Fibroblast of villous mesenchyme (primary cell): ENCODE data around the gene DLGAP1. TPM values are rescaled to one million over a fixed set of nuclear protein-coding genes. Genes with fewer than 3 reads are reported as not detected.

Experiments
- DNase-seq: peaks from one replicate; pipeline ENCODE4 v3.0.0-alpha.2; 2010; ENCODE audit warnings: low read depth
- H3K4me3 ChIP-seq: 2 replicates; pipeline ENCODE4 v1.5.1; 2011; ENCODE audit warnings: low read depth, mild to moderate bottlenecking, low read length
- total RNA-seq: library from RNA; depleted of rRNA; stranded (reverse); fragments of >200 nt; gene quantifications from 2 replicates; pipeline ENCODE4 v1.2.3, GENCODE V29; 2012
- TF ChIP-seq, protein P1 (sequence below): IDR thresholded peaks from 2 replicates; pipeline ENCODE4 v1.5.1; 2012; ENCODE audit warnings: low read depth, mild to moderate bottlenecking, low read length; ENCODE audit not compliant: insufficient read depth

The DLGAP1 gene
- total RNA-seq, 1 donor: 0.86 TPM

DNA sequence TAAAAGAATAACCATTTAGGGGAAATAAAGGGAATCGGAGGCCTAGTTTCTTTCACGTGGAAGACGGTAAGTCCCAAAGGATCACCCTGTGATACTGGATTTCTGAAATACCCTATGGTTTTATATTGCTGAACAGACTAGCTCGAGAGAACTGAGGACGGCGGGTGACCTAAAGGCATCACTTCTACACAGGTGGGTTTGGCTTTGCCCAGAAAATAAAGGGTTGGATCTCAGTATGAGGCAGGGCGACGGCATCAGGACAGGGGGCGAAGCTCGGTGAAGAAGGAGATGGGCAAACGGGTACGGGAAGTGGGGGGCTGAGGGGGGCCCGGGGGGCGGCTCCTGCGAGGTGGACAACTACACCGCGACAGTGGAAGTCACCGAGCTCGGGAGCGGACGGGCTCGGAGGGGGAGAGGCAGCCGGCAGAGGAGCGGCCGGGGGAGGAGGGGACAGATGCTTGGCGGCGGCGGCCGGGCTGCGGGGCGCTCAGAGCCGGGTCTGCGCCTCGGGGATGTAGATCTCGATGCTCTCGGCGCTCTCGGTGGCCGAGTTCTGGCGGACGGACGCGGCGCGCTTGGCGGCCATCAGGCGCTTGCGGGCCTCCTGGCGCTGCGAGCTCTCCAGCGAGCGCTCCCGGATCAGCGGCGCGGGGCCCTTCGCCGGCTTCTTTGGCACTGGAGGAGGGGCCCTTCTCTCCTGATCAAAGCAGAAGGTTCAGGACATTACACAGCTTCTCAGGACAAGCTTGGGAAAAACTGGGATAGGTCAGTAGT lies 956.2 kb downstream of the DLGAP1 start:
- peak; percentile 51 for DNase-seq
- TF ChIP-seq, protein P1, sequence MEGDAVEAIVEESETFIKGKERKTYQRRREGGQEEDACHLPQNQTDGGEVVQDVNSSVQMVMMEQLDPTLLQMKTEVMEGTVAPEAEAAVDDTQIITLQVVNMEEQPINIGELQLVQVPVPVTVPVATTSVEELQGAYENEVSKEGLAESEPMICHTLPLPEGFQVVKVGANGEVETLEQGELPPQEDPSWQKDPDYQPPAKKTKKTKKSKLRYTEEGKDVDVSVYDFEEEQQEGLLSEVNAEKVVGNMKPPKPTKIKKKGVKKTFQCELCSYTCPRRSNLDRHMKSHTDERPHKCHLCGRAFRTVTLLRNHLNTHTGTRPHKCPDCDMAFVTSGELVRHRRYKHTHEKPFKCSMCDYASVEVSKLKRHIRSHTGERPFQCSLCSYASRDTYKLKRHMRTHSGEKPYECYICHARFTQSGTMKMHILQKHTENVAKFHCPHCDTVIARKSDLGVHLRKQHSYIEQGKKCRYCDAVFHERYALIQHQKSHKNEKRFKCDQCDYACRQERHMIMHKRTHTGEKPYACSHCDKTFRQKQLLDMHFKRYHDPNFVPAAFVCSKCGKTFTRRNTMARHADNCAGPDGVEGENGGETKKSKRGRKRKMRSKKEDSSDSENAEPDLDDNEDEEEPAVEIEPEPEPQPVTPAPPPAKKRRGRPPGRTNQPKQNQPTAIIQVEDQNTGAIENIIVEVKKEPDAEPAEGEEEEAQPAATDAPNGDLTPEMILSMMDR: no peak
- H3K4me3 ChIP-seq: peak overlapping the region; percentile 49

DNA sequence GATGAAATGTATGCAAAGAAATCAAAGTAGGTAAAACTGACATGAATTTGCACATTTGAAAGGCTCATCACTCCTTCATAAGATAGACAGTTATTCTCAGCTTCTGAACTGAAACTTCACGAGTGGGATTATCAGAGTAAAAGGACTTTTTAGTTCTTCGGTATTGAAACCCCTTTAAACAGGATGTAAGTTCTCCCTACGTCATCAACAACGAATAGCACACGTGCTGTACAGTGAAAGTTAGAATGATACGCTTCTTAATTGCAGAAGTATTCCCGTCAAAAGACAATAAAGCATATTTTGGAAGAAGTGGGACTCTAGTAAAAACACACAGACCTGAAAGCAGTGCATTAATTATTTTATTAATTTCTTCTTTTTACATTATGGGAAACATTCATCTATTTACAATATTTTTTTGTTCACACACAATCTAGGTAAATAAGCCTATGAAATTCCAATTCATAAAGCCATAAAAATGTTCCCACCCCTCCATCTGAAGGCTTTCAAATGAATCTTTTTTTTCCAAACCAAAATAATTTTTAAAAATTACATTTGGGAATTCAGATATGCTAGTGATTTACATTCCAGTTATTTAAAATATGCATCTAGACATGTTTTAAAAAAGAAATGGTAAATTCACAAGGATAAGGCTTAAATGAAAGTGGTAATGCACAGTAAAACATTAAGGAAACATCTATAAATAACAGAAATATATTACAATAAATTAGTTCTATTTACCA lies 959.2 kb downstream of the DLGAP1 start:
- H3K4me3 ChIP-seq: no peak overlapping the region
- TF ChIP-seq, protein P1: no peak
- no peak for DNase-seq

DNA sequence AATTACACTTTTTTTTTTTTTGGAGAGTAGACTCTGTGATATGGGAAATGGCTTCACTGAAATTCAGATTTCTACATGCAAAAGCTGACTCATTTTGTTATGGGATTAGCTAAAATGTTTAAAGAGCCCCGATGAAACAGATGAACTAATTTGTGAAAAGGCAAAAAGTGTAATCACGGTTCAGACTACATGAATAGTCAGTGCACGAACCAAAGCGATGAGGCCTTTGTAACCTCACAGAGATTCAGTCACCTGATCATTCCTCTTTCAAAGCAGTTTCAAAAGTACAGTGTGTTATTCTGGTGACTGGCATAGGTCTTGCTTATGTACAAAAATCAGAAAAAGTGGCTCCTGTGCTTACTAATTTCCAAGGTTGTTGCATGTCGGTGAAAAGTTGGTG lies 960.5 kb downstream of the DLGAP1 start:
- no peak overlapping the region for H3K4me3 ChIP-seq
- DNase-seq: no peak
- TF ChIP-seq, protein P1: no peak

DNA sequence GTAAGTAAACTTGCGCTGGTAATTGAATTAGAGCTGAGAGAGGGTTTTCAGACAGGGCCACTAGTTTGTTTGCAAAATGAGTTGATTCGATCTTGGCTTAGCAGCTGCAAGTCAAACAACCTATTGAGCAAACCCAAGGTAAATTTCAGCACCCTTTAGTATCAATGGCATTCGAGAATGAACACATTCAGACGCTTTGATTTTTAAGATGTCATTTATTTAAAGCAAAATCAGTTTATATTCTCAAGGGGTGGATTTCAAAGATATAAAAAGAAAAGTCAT lies 960.9 kb downstream of the DLGAP1 start:
- H3K4me3 ChIP-seq: no peak overlapping the region
- no peak for DNase-seq
- TF ChIP-seq, protein P1: no peak

DNA sequence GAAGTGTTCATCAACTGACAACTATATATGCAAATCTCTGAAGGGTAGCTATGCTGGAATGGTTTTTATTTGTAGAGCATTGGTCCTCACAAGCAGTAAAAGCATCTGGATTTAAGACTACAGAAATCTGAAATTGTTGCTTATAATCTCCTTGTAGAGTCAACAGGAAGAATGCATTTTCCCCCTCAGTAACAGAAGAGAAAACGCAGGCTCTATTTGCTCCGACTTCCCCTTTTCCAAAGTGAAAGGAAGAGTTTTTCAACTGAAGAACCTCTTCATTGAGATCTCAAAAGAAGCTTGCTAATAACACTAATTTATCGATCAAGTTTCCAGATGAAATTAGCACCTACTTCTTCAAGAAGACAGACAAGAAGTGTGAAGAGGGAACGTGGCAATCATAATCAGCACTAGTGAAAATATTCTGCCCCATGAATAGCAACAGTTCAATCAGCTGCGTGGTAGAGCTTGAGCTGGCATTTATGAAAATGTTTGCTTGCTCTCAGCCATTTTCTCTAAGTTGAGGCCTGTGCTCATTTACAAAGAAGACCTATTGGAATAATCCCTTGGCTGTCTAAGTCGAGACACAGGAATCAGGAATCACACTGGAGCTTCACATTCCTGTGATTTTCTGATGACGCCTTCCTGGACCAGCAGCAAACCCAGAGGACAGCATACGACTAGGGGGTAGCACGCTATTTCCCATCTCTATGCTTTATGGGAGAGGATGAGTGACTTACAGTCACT lies 961.4 kb downstream of the DLGAP1 start:
- TF ChIP-seq, protein P1: no peak
- H3K4me3 ChIP-seq: no peak overlapping the region
- DNase-seq: no peak

DNA sequence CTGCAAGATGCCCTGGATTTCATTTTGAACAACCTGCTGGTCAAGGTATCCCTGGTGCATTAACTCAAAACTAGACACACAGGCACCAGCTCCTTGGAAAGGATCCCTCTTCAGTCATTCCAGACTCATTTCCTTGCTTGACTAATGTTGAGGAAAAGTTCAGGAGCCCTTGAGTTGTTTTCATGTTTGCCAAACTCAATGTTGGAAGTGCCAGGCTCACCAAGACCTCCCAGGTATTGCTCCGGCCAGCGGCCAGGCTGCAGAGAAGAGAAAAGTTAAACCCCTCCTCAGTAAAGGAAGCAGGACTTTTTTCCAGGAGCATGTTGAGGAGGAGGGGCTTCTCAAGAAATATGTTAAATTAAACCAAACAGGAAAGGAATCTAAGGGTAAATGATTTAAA lies 962.4 kb downstream of the DLGAP1 start:
- no peak for DNase-seq
- TF ChIP-seq, protein P1: no peak
- no peak overlapping the region for H3K4me3 ChIP-seq
